ENCODE results near the gene RFNG. TPM values are rescaled to one million over a fixed set of nuclear protein-coding genes. Genes with fewer than 3 reads are reported as not detected.

The RFNG gene
- total and polyA plus RNA-seq, 2 donors (not counting 1 experiment from before 2014, with no cell fraction given): 30.1 to 44.5 TPM

DNA sequence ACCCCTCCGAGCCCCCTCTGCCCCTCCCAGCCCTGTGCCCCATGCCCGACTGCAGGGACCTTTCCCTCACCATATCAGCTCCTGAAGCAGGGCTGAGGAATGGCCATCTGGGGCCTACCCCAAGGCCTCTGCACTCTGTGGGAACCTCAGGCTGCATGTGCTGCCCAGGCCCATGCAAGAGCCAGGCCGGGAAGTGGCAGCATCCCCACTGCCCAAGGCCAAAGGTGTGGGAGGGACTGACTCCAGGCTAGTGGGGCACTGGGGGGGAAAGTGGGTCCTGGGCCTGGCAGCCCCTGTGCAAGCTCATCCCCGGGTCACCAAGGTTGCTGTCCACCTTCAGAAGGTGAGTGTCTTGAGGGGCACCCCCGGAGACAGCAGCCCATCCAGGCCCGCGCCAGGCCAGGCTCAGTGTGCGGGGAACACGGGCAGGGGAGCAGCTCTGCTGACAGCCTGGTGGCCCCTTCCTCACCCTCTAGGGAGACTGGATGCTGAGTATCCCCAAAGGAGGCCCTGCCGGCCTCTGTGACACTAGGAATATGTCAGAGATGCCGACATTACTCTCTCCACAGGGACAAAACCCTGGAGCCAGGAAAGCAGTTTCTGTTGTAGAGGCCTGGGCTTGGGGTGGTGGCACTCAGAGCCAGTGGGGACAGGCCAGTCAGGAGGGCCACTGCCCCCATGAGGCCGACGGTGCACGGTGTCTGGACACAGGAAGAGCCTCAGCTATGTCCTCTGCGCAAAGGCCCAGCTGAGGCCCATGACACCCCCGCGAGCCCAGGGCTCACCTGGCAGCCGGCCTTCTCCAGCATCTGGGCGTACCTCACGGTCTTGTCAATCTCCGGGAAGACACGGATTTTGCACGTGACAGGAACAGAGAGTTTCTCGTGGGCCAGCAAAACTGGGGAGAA is 10.7 kb upstream of the RFNG start:
- Mint-ChIP-seq H3K4me1 (peaks cover 15% of the 10 kb centered on the region), H3K9me3 (ENCODE audit: insufficient read depth) (no peaks in the 10 kb centered on the region), H3K4me3 (no peak overlapping the region), H3K27ac (no peak overlapping the region), H3K27me3 (no peaks in the 10 kb centered on the region)
- H3K9ac ChIP-seq (ENCODE audit: low read length): no peak overlapping the region
- peaks cover 16 to 26% of the 10 kb centered on the region in 2 donors for H3K4me1 ChIP-seq (ENCODE audit: control insufficient read depth in 2 of 2, insufficient read depth in 2 of 2, low read length in 2 of 2)
- intact Hi-C loops (cut with micrococcal nuclease): no loop called here
- peaks cover 0 to 34% of the 10 kb centered on the region in 2 experiments for H3K36me3 ChIP-seq (replicated peaks in 1 of 2; ENCODE audit: control extremely low read depth in 1 of 2, control insufficient read depth in 1 of 2, extremely low read depth in 1 of 2, insufficient read depth in 2 of 2, low read length in 1 of 2)
- H2AFZ ChIP-seq (ENCODE audit: insufficient read depth, low read depth, low read length, poor library complexity, severe bottlenecking): no peak overlapping the region
- H4K20me1 ChIP-seq (ENCODE audit: control insufficient read depth, insufficient read depth, low read length, poor library complexity, severe bottlenecking): peaks cover 8% of the 10 kb centered on the region
- no peak overlapping the region for H3K27ac ChIP-seq (ENCODE audit: low read length in 2 of 2)
- peaks cover 12% of the 10 kb centered on the region for H3K79me2 ChIP-seq (ENCODE audit: control insufficient read depth, insufficient read depth, low read length)
- TF ChIP-seq EZH2 (IDR thresholded peaks at IDR 0.05; ENCODE audit: borderline replicate concordance, insufficient read depth, low read depth, low read length, poor library complexity, severe bottlenecking): no peak
- TF ChIP-seq, protein P1, sequence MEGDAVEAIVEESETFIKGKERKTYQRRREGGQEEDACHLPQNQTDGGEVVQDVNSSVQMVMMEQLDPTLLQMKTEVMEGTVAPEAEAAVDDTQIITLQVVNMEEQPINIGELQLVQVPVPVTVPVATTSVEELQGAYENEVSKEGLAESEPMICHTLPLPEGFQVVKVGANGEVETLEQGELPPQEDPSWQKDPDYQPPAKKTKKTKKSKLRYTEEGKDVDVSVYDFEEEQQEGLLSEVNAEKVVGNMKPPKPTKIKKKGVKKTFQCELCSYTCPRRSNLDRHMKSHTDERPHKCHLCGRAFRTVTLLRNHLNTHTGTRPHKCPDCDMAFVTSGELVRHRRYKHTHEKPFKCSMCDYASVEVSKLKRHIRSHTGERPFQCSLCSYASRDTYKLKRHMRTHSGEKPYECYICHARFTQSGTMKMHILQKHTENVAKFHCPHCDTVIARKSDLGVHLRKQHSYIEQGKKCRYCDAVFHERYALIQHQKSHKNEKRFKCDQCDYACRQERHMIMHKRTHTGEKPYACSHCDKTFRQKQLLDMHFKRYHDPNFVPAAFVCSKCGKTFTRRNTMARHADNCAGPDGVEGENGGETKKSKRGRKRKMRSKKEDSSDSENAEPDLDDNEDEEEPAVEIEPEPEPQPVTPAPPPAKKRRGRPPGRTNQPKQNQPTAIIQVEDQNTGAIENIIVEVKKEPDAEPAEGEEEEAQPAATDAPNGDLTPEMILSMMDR (IDR thresholded peaks at IDR 0.05): no peak
- H3K27me3 ChIP-seq (replicated peaks in 1 of 4; ENCODE audit: control extremely low read depth in 1 of 4, control insufficient read depth in 3 of 4, insufficient read depth in 4 of 4, low read length in 3 of 4): no peaks in the 10 kb centered on the region
- CTCF ChIA-PET: no interaction called here
- POLR2A ChIA-PET: no interaction called here
- 94% methylated on average over 21 of the region's 24 CpGs for WGBS (ENCODE audit: insufficient coverage)
- no peak overlapping the region for H3K4me2 ChIP-seq (replicated peaks; ENCODE audit: low read depth, low read length, poor library complexity, severe bottlenecking)
- no peak for ATAC-seq (ENCODE audit: low read depth)
- DNase-seq: no peak
- H3K9me3 ChIP-seq (ENCODE audit: control extremely low read depth in 1 of 3, control insufficient read depth in 2 of 3, insufficient read depth in 1 of 3, low read length in 2 of 3): no peaks in the 10 kb centered on the region
- no peak overlapping the region for H3K4me3 ChIP-seq (ENCODE audit: control extremely low read depth in 1 of 5, extremely low read depth in 1 of 5, insufficient read depth in 1 of 5, low read depth in 2 of 5, low read length in 4 of 5)
